ENCODE results near the gene EIF3C. TPM values are rescaled to one million over a fixed set of nuclear protein-coding genes. Genes with fewer than 3 reads are reported as not detected.
"Not testable (repeated sequence)": the region's sequence is repeated elsewhere in the genome, so short reads cannot be mapped to it uniquely, and the experiment has no call there.

Gene EIF3C
- polyA plus RNA-seq, 4 donors = 417 to 684 (median 546) TPM

DNA sequence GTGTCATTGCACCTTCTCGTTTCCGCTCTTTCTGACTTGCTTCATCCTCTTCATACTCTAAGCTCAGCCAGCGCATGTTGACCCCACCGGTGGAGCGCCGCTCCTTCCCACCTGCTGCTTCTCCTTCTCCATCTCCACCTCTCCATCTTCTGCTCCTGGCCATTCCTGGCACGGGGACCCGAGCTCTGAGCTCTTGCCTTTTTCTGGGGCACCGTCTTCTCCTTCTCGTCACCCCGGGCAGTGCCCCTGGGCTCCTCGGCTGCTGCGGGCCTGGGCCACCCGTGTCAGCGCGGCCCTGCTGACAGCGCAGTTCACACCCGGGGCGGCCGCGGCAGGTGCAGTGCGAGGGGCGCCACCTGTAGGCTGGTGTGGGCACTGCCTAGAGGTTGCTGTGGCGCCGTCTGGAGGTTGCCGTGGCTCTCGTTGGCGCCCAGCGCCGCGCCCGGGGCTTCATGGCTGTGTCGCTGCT lies 38.8 kb downstream of the EIF3C start:
- not testable (repeated sequence) for DNase-seq (ENCODE audit: low read depth in 4 of 4, low spot score in 2 of 4)

DNA sequence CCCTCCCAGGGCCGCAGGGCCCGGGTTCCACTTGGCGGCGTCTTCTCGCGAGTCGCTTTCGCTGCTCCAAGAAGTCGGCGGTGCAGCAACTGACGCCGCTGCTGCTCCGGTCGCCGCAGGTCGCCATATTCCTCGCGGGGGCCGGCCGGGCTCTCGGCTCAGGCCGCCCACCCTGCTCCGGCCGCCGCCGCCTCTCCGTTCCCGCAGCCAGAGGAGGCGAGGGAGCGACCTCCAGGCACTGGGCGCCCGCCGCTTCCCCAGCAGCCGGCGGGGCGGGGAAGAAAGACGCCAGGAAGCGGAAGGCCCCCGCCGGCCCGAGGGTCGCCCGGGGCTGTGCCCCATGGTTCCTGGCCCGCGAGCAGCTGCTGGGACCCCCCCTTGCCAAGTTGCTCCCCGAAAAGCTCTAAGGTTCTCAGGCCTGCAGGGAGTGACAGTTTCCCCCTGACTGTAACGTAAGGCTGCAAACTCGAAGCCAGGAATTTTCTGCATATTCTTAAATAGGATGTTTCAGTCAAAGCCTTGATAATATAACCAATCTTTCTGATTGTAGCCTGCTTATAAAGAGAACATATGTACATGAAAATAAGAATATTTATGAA lies 39.3 kb downstream of the EIF3C start:
- not testable (repeated sequence) for DNase-seq (ENCODE audit: low read depth in 4 of 4, low spot score in 2 of 4)

DNA sequence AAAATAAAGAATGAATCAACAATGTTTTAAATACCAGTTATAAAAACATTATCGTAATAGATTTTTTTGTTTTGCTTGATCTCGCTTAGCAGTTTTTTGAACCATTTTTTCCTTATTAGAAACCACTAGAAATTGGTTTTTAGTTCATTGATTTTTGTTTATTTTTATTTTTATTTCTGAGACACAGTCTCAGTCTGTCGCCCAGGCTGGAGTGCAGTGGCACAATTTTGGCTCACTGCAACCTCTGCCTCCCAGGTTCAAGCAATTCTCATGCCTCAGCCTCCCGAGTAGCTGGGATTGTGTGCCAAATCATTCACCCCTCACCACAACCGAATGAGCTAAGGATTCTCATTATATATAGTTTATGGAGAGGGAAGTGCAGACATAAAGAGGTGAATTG lies 40.2 kb downstream of the EIF3C start, which contains the start of gene NPIPB9:
TSS of gene NPIPB9 (plus strand) at position 301 of the 400 bp plus-strand sequence.
- DNase-seq (ENCODE audit: low read depth in 4 of 4, low spot score in 2 of 4) = not testable (repeated sequence)

DNA sequence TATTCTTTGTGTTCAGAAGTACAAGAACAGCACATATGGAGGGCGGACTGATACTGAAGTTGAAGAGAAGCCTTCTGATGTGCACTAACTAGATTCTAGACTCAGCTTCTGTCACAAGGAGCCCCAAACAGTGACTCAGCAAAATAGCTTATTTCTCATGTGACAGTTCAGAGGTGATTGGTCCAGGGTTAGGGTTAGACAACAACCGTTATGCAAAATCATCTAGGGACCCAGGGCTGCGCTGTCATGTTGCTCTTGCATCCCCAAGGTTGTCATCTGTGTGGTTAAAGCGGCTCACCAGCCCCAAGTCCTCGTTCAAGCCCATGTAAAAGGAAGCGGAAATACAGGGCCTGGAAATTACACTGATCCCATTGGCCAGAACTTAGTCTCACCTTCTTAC lies 70.4 kb downstream of the EIF3C start:
- DNase-seq (ENCODE audit: low read depth in 4 of 4, low spot score in 2 of 4) = not testable (repeated sequence)

DNA sequence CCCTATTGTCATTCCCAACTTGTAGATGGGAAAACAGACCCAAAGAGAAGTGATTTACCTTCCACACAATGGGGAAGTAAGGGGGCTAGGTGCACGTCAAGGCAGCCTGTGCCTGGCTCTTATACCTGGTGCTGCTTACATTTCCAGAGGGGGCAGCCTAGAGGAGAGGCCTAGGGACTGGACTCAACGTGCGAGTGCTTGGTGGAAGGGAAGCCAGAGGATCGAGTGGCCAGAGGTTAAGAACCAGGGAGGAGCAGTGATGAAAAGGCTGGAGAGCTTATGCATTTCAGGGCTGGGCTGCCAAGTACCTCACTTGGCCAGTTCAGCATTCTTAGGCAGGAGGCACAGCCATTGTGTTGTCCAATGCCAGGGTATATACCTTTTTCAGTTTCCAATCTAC lies 71.1 kb downstream of the EIF3C start:
- DNase-seq (ENCODE audit: low read depth in 4 of 4, low spot score in 2 of 4) = not testable (repeated sequence)

Other genes with a start within 250 kb of the EIF3C start
- under 1 TPM in 2 of 4 donors, not detected in 2; 0.32 to 0.49 TPM for gene NPIPB7, start 239.1 kb upstream of the EIF3C start, polyA plus RNA-seq (ENCODE audit: insufficient read length in 4 of 4)
- gene CLN3, start 219.4 kb upstream of the EIF3C start, polyA plus RNA-seq (ENCODE audit: insufficient read length in 4 of 4) = 10 to 100 TPM; 29.4 to 41.3 (median 33.8) TPM
- gene APOBR, start 216.8 kb upstream of the EIF3C start, polyA plus RNA-seq (ENCODE audit: insufficient read length in 4 of 4) = 1 to 10 TPM in 1 of 4 donors, under 1 TPM in 3; 0.45 to 1.1 (median 0.68) TPM
- gene IL27, start 204.6 kb upstream of the EIF3C start, polyA plus RNA-seq (ENCODE audit: insufficient read length in 4 of 4) = not detected
- gene NUPR1, start 172.5 kb upstream of the EIF3C start, polyA plus RNA-seq (ENCODE audit: insufficient read length in 4 of 4) = 10 to 100 TPM in 3 of 4 donors, 1 to 10 TPM in 1; 7.9 to 15.9 (median 13.4) TPM
- 10 to 100 TPM; 20.5 to 24.5 (median 22.0) TPM for gene SGF29, start 157.5 kb upstream of the EIF3C start, polyA plus RNA-seq (ENCODE audit: insufficient read length in 4 of 4)
- 1 to 10 TPM; 1.3 to 2.7 (median 1.8) TPM for gene SULT1A2, start 114.4 kb upstream of the EIF3C start, polyA plus RNA-seq (ENCODE audit: insufficient read length in 4 of 4)
- 10 to 100 TPM; 21.4 to 28.6 (median 26.4) TPM for gene SULT1A1, start 101.4 kb upstream of the EIF3C start, polyA plus RNA-seq (ENCODE audit: insufficient read length in 4 of 4)
- gene NPIPB8, start 73.4 kb upstream of the EIF3C start, polyA plus RNA-seq (ENCODE audit: insufficient read length in 4 of 4) = 1 to 10 TPM in 2 of 4 donors, under 1 TPM in 1, not detected in 1; 0.65 to 3.8 (median 1.1) TPM
- 1 to 10 TPM; 1.3 to 3.6 (median 2.3) TPM for gene NPIPB9, start 40.3 kb downstream of the EIF3C start, polyA plus RNA-seq (ENCODE audit: insufficient read length in 4 of 4)
- 100 to 1,000 TPM in 2 of 4 donors, 10 to 100 TPM in 2; 66.8 to 171 (median 122) TPM for gene ATXN2L, start 111.5 kb downstream of the EIF3C start, polyA plus RNA-seq (ENCODE audit: insufficient read length in 4 of 4)
- gene TUFM, start 134.9 kb downstream of the EIF3C start, polyA plus RNA-seq (ENCODE audit: insufficient read length in 4 of 4) = 100 to 1,000 TPM; 193 to 231 (median 219) TPM
- gene SH2B1, start 152.4 kb downstream of the EIF3C start, polyA plus RNA-seq (ENCODE audit: insufficient read length in 4 of 4) = 10 to 100 TPM; 47.1 to 97.5 (median 75.1) TPM
- gene ATP2A1, start 167.0 kb downstream of the EIF3C start, polyA plus RNA-seq (ENCODE audit: insufficient read length in 4 of 4) = 1 to 10 TPM; 2.6 to 8.1 (median 4.7) TPM
- gene RABEP2, start 213.8 kb downstream of the EIF3C start, polyA plus RNA-seq (ENCODE audit: insufficient read length in 4 of 4) = 10 to 100 TPM; 16.2 to 32.5 (median 28.7) TPM
- gene CD19, start 220.5 kb downstream of the EIF3C start, polyA plus RNA-seq (ENCODE audit: insufficient read length in 4 of 4) = 1 to 10 TPM; 2.9 to 5.8 (median 4.4) TPM
- gene NFATC2IP, start 239.5 kb downstream of the EIF3C start, polyA plus RNA-seq (ENCODE audit: insufficient read length in 4 of 4) = 10 to 100 TPM; 23.4 to 86.7 (median 46.6) TPM